ENCODE results near the gene SMIM1. TPM values are rescaled to one million over a fixed set of nuclear protein-coding genes. Genes with fewer than 3 reads are reported as not detected.
"Not testable (repeated sequence)": the region's sequence is repeated elsewhere in the genome, so short reads cannot be mapped to it uniquely, and the experiment has no call there.

Gene SMIM1
- total RNA-seq, 1 donor from 2014 or later: 6.6 TPM

DNA sequence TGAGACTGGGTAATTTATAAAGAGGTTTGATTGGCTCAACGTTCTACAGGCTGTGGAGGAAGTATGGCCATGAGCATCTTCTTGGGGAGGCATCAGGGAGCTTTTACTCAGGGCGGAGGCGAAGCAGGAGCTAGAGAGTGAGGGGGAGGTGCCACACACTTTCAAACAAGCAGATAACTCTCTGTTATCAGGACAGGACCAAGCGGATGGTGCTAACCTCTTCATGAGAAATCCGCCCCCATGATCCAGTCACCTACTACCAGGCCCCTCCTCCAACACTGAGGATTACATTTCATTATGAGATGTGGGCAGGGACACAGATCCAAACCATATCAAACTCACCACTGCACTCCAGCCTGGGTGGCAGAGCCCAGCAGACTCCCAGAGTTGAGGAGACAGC, 35.2 kb downstream of the SMIM1 start:
- Histone ChIP-seq H3K9ac (ENCODE audit: low read length) (no peak overlapping the region), H3K79me2 (ENCODE audit: insufficient read depth, low read length) (no peaks in the 10 kb centered on the region), H3K4me3 (ENCODE audit: insufficient read depth, low read depth, low read length) (no peak overlapping the region), H3K4me2 (ENCODE audit: low read length) (no peak overlapping the region), H2AFZ (ENCODE audit: low read depth, low read length) (no peak overlapping the region), H3K9me3 (ENCODE audit: insufficient read depth, low read depth, low read length) (no peaks in the 10 kb centered on the region), H4K20me1 (ENCODE audit: insufficient read depth, low read length) (no peaks in the 10 kb centered on the region), H3K36me3 (ENCODE audit: insufficient read depth, low read length) (no peaks in the 10 kb centered on the region), H3K27ac (ENCODE audit: low read depth, low read length) (no peak overlapping the region), H3K27me3 (ENCODE audit: insufficient read depth, low read length) (no peaks in the 10 kb centered on the region), H3K4me1 (ENCODE audit: insufficient read depth, low read length) (no peaks in the 10 kb centered on the region)
- no peak overlapping the region for H3K4me3 Mint-ChIP-seq (ENCODE audit: unreplicated experiment)
- no peak overlapping the region for H3K27ac Mint-ChIP-seq (ENCODE audit: unreplicated experiment)
- H3K4me1 Mint-ChIP-seq (ENCODE audit: low read depth, unreplicated experiment): peaks cover 7% of the 10 kb centered on the region
- H3K27me3 Mint-ChIP-seq (ENCODE audit: low read depth, unreplicated experiment): peaks cover 21% of the 10 kb centered on the region
- peaks cover 3% of the 10 kb centered on the region for H3K9me3 Mint-ChIP-seq (ENCODE audit: unreplicated experiment)
- TF ChIP-seq EZH2 (IDR thresholded peaks at IDR 0.05; ENCODE audit: insufficient read depth, low read length) (no peak), CTCF (IDR thresholded peaks at IDR 0.05; ENCODE audit: insufficient read depth, low read depth, low read length) (no peak)
- DNase-seq (ENCODE audit: low read depth) (no peak), FAIRE-seq (no peak)
- no peaks in the 10 kb centered on the region for H3K36me3 Mint-ChIP-seq (ENCODE audit: low read depth, unreplicated experiment)

DNA sequence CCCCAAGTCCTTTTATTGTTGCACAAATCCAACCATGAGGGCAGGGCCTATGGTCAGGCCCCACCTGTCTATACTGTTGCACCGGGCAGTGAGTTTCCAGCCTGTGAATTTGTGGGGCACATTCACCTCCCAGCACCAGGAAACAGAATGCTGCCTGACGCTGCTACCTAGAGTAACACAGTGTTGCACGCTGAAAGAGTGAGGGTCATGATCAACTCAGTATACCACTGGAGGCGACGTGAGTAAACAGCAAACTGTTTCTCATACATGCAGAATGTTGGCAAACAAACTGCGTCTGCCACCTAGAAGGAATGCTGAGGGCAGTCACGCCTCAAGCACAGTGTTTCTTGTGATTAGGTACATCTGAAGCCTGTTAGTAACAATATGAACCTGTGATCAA, 37.1 kb downstream of the SMIM1 start:
- no peak overlapping the region for H3K4me3 ChIP-seq (ENCODE audit: insufficient read depth, low read depth, low read length)
- TF ChIP-seq CTCF (IDR thresholded peaks at IDR 0.05; ENCODE audit: insufficient read depth, low read depth, low read length) (no peak), EZH2 (IDR thresholded peaks at IDR 0.05; ENCODE audit: insufficient read depth, low read length) (no peak)
- H4K20me1 ChIP-seq (ENCODE audit: insufficient read depth, low read length): no peaks in the 10 kb centered on the region
- H3K9ac ChIP-seq (ENCODE audit: low read length): no peak overlapping the region
- Mint-ChIP-seq H3K27ac (ENCODE audit: unreplicated experiment) (no peak overlapping the region), H3K9me3 (ENCODE audit: unreplicated experiment) (peaks cover 3% of the 10 kb centered on the region), H3K27me3 (ENCODE audit: low read depth, unreplicated experiment) (peaks cover 7% of the 10 kb centered on the region), H3K4me3 (ENCODE audit: unreplicated experiment) (no peak overlapping the region), H3K4me1 (ENCODE audit: low read depth, unreplicated experiment) (peaks cover 7% of the 10 kb centered on the region), H3K36me3 (ENCODE audit: low read depth, unreplicated experiment) (no peaks in the 10 kb centered on the region)
- H3K27ac ChIP-seq (ENCODE audit: low read depth, low read length): no peak overlapping the region
- H3K4me2 ChIP-seq (ENCODE audit: low read length): no peak overlapping the region
- no peaks in the 10 kb centered on the region for H3K36me3 ChIP-seq (ENCODE audit: insufficient read depth, low read length)
- no peak for FAIRE-seq
- no peaks in the 10 kb centered on the region for H3K9me3 ChIP-seq (ENCODE audit: insufficient read depth, low read depth, low read length)
- H3K4me1 ChIP-seq (ENCODE audit: insufficient read depth, low read length): no peaks in the 10 kb centered on the region
- no peak overlapping the region for H2AFZ ChIP-seq (ENCODE audit: low read depth, low read length)
- H3K27me3 ChIP-seq (ENCODE audit: insufficient read depth, low read length): no peaks in the 10 kb centered on the region
- no peak for DNase-seq (ENCODE audit: low read depth)
- H3K79me2 ChIP-seq (ENCODE audit: insufficient read depth, low read length): no peaks in the 10 kb centered on the region

DNA sequence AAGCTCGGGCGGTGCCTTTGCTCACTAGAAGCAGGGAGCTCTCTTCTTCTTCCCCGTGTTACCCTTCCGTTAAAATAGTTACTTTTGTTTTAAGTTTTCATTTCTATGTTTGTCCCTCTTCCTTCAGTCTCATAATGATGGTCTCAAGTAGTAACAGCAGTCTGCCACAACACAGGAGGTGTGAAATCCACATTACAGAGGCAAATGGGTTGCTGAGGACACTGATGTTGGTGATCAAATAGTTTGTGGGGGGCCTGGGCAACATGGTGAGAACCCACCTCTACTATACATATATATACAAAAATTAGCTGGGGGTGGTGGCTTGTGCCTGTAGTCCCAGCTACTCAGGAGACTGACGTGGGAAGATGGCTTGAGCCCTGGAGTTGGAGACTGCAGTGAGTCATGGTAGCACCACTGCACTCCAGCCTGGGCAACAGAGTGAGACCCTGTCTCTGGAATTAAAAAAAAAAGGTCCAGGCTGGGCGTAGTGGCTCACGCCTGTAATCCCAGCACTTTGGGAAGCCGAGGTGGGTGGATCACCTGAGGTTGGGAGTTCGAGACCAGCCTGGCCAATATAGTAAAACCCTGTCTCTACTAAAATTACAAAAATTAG, 37.7 kb downstream of the SMIM1 start:
- not testable (repeated sequence) for H3K4me1 Mint-ChIP-seq (ENCODE audit: low read depth, unreplicated experiment); FAIRE-seq; H3K4me1 ChIP-seq (ENCODE audit: insufficient read depth, low read length); H3K79me2 ChIP-seq (ENCODE audit: insufficient read depth, low read length); H3K36me3 Mint-ChIP-seq (ENCODE audit: low read depth, unreplicated experiment); H3K4me3 Mint-ChIP-seq (ENCODE audit: unreplicated experiment); H2AFZ ChIP-seq (ENCODE audit: low read depth, low read length); H3K36me3 ChIP-seq (ENCODE audit: insufficient read depth, low read length); DNase-seq (ENCODE audit: low read depth); H3K27ac Mint-ChIP-seq (ENCODE audit: unreplicated experiment); H3K4me3 ChIP-seq (ENCODE audit: insufficient read depth, low read depth, low read length); H4K20me1 ChIP-seq (ENCODE audit: insufficient read depth, low read length); H3K9ac ChIP-seq (ENCODE audit: low read length); H3K27me3 Mint-ChIP-seq (ENCODE audit: low read depth, unreplicated experiment); H3K4me2 ChIP-seq (ENCODE audit: low read length); H3K27me3 ChIP-seq (ENCODE audit: insufficient read depth, low read length); H3K9me3 Mint-ChIP-seq (ENCODE audit: unreplicated experiment); H3K27ac ChIP-seq (ENCODE audit: low read depth, low read length); H3K9me3 ChIP-seq (ENCODE audit: insufficient read depth, low read depth, low read length)
